Naive thymus-derived CD4-positive, alpha-beta T cell (primary cell): ENCODE results near the gene ZIC5. TPM values are rescaled to one million over a fixed set of nuclear protein-coding genes. Genes with fewer than 3 reads are reported as not detected.
A peak's percentile ranks its signal among the peaks of the same experiment; 100 is the strongest.

Experiments
- ATAC-seq: fragments of 150-1000 bp; cut with Tn5 transposase; 2 replicates; pipeline ENCODE4 v1.10.0; 2021; ENCODE audit warnings: mild to moderate bottlenecking, moderate library complexity
- CTCF ChIA-PET: fragments of 350-600 bp; sonication (Branson Sonifier 250); formaldehyde crosslinking; loops from one replicate; lab custom pipeline; 2021; ENCODE audit warnings: antibody characterized with exemption; lab: Charles Lee
- POLR2A ChIA-PET: fragments of 350-600 bp; sonication (Branson Sonifier 250); formaldehyde crosslinking; loops from one replicate; lab custom pipeline; 2021; ENCODE audit warnings: antibody characterized with exemption, inconsistent platforms; lab: Charles Lee
- DNase-seq, 9 donors: peaks; one replicate each; pipeline versions ENCODE4 v3.0.0 to v3.0.0-alpha.2; 2020 to 2022; ENCODE audit warnings: mixed read lengths in 1 of 9
- H3K27ac ChIP-seq: one replicate; pipeline ENCODE4 v1.7.0; 2013; ENCODE audit warnings: mild to moderate bottlenecking, low read depth, low read length, moderate library complexity
- H3K27me3 ChIP-seq, 2 donors: one replicate each; pipeline ENCODE4 v1.7.0; 2013; ENCODE audit warnings: low read length in 2 of 2, mild to moderate bottlenecking in 2 of 2, moderate library complexity in 2 of 2; ENCODE audit not compliant: control insufficient read depth in 2 of 2, insufficient read depth in 2 of 2
- H3K36me3 ChIP-seq, 3 experiments: 1 replicate in 2 of 3; 2 replicates in 1 of 3; pipeline ENCODE4 v1.7.0; 2013; ENCODE audit warnings: low read length in 3 of 3, mild to moderate bottlenecking in 3 of 3, moderate library complexity in 1 of 3; ENCODE audit not compliant: insufficient read depth in 3 of 3, control insufficient read depth in 2 of 3
- H3K4me1 ChIP-seq, 2 donors: one replicate each; pipeline ENCODE4 v1.7.0; 2013; ENCODE audit warnings: low read length in 2 of 2, mild to moderate bottlenecking in 2 of 2, moderate library complexity in 1 of 2; ENCODE audit not compliant: control insufficient read depth in 2 of 2, insufficient read depth in 2 of 2
- H3K4me3 ChIP-seq: 2 replicates; pipeline ENCODE4 v1.7.0; 2013; ENCODE audit warnings: mild to moderate bottlenecking, low read length
- H3K9me3 ChIP-seq, 3 experiments: 1 replicate in 2 of 3; 2 replicates in 1 of 3; pipeline ENCODE4 v1.7.0; 2013; ENCODE audit warnings: low read length in 3 of 3; ENCODE audit not compliant: control insufficient read depth in 2 of 3
- H3K27ac Mint-ChIP-seq, 9 donors: one replicate each; pipeline ENCODE4 v1.8.0; 2020 to 2022; ENCODE audit warnings: mixed read lengths in 9 of 9, mild to moderate bottlenecking in 8 of 9, moderate library complexity in 5 of 9, inconsistent platforms in 2 of 9
- H3K27me3 Mint-ChIP-seq, 5 donors: one replicate each; pipeline ENCODE4 v1.8.0; 2021 to 2022; ENCODE audit warnings: mixed read lengths in 5 of 5, mild to moderate bottlenecking in 1 of 5
- H3K36me3 Mint-ChIP-seq, 5 donors: one replicate each; pipeline ENCODE4 v1.8.0; 2020 to 2022; ENCODE audit warnings: mixed read lengths in 5 of 5, mild to moderate bottlenecking in 3 of 5, inconsistent platforms in 1 of 5
- H3K4me1 Mint-ChIP-seq, 7 donors: one replicate each; pipeline ENCODE4 v1.8.0; 2020 to 2022; ENCODE audit warnings: mixed read lengths in 7 of 7, mild to moderate bottlenecking in 3 of 7, inconsistent platforms in 1 of 7
- H3K4me3 Mint-ChIP-seq, 10 donors: one replicate each; pipeline ENCODE4 v1.8.0; 2020 to 2022; ENCODE audit warnings: mild to moderate bottlenecking in 10 of 10, mixed read lengths in 10 of 10, moderate library complexity in 6 of 10, inconsistent platforms in 2 of 10
- H3K9me3 Mint-ChIP-seq, 11 donors: one replicate each; pipeline ENCODE4 v1.8.0; 2020 to 2022; ENCODE audit warnings: mixed read lengths in 11 of 11, mild to moderate bottlenecking in 4 of 11, inconsistent platforms in 1 of 11, moderate library complexity in 1 of 11
- intact Hi-C, 2 donors: fragments of 100-400 bp; cut with micrococcal nuclease; formaldehyde crosslinking; loops; one replicate each; pipeline ENCODE4 v1.15.1; 2023
- polyA plus RNA-seq, 2 donors: library from polyadenylated mRNA; unstranded; fragments of 300-500 nt; fragmentation: Illumina TruSeq; gene quantifications; one replicate each; pipeline ENCODE4 v1.2.3, GENCODE V29; 2021
- total RNA-seq, 6 experiments: library from RNA in 5 of 6; stranded (reverse) in 5 of 6; gene quantifications; 1 replicate in 5 of 6; 2 replicates in 1 of 6; pipeline ENCODE4 v1.2.3 and lab custom pipeline; 2021 to 2026

The ZIC5 gene
- total and polyA plus RNA-seq, 7 experiments from 2014 or later = not detected

DNA sequence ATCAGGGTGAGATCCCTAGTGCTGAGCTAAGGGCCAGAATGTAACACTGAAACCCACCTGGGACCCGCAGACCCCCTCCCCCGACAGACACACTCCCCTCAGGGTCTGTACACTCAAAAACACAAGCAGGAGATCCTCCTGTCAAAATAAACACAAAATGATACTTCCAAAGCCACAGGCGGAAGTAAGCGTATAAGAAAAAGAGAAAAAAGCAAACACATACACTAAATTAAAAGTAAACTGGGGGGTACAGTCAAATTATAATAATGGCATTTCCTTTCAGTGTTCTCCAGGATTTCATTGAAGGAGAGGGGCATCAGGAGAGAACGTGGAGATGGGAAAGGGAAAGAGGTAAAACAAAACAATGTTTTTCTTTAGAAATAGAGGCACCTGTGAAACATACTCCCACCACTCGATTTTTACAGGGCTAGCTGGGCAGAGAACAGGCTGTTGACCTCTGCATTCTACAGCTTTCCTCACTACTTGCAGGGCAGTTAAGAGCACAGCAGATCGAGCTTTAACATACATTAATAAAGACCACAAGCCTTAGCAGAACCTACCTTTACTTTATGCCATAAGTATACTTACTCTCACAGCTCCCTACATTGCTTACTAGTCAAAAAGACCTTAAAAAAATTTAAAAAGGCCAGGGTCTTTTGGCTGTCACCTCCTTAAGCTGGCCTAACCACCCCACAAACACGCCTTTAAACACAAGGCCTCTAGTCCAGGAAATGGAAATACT lies 5.3 kb downstream of the ZIC5 start:
- Mint-ChIP-seq H3K9me3 (peaks cover 0 to 15% (median 3%) of the 10 kb centered on the region in 11 donors), H3K27me3 (peaks cover 65 to 74% (median 70%) of the 10 kb centered on the region in 5 donors), H3K36me3 (peaks cover 0 to 9% (median 3%) of the 10 kb centered on the region in 5 donors), H3K27ac (peak overlapping the region in 1 of 9 donors; percentile 34), H3K4me1 (peaks cover 15 to 22% (median 19%) of the 10 kb centered on the region in 7 donors), H3K4me3 (no peak overlapping the region)
- DNase-seq (no peak), ATAC-seq (no peak)
- Histone ChIP-seq H3K4me3 (no peak overlapping the region), H3K9me3 (no peaks in the 10 kb centered on the region), H3K27me3 (peaks cover 24 to 43% of the 10 kb centered on the region in 2 donors), H3K36me3 (no peaks in the 10 kb centered on the region), H3K4me1 (peaks cover 0 to 10% of the 10 kb centered on the region in 2 donors), H3K27ac (no peak overlapping the region)
- CTCF ChIA-PET = no interaction called here
- intact Hi-C loops = loop anchor here in 1 of 2 donors (2.0 kb wide), 1 partner anchor 309 kb away; no protein-coding TSS in a partner anchor
- POLR2A ChIA-PET = interaction anchor here (1.2 kb wide), 1 partner anchor 15 kb away, joined by 3 read pairs; the partner anchor contains the start of gene ZIC2

DNA sequence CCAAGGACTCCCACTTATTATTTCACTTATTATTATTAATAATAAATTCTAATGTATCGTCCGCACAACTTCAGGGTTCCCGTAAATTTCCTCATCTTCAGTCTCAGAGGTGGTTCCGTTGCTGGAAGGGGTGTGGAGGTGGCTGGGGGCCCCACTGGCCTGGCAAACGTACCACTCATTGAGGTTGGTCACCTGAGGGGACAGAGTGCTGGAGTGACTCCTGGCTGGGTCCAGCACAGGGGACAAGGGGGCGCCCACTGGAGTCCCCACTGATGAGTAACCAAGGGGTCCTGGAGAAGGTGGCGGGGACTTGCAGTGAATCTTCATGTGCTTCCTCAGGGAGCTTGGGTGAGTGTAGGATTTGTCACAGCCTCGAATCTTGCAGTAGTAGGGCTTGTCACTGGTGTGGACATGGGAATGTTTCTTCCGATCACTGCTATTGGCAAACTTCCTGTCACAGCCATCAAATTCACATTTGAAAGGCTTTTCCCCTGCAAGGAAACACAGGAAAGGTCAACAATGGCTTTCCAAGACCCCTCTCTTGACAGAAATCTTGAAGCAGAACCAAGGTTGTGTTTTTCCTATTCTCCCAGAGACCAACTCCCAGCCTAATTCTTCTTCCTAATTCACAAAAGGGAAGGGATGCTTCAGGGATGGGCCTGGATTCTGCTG lies 6.1 kb downstream of the ZIC5 start:
- H3K27me3 ChIP-seq = peaks cover 24 to 49% of the 10 kb centered on the region in 2 donors
- intact Hi-C loops = no loop called here
- POLR2A ChIA-PET = interaction anchor here (0.6 to 1.2 kb wide), 2 partner anchors 16 to 22 kb away, joined by 3 read pairs; partner anchors contain the start of gene ZIC2
- H3K4me1 ChIP-seq = peaks cover 0 to 10% of the 10 kb centered on the region in 2 donors
- Mint-ChIP-seq H3K9me3 (peaks cover 0 to 15% (median 3%) of the 10 kb centered on the region in 11 donors), H3K4me1 (peaks cover 15 to 22% (median 19%) of the 10 kb centered on the region in 7 donors), H3K36me3 (peaks cover 0 to 9% (median 3%) of the 10 kb centered on the region in 5 donors), H3K27me3 (peaks cover 73 to 82% (median 77%) of the 10 kb centered on the region in 5 donors), H3K4me3 (no peak overlapping the region), H3K27ac (no peak overlapping the region)
- no peaks in the 10 kb centered on the region for H3K36me3 ChIP-seq
- no peak overlapping the region for H3K4me3 ChIP-seq
- CTCF ChIA-PET = no interaction called here
- no peak overlapping the region for H3K27ac ChIP-seq
- DNase-seq = no peak
- no peaks in the 10 kb centered on the region for H3K9me3 ChIP-seq
- ATAC-seq = no peak

DNA sequence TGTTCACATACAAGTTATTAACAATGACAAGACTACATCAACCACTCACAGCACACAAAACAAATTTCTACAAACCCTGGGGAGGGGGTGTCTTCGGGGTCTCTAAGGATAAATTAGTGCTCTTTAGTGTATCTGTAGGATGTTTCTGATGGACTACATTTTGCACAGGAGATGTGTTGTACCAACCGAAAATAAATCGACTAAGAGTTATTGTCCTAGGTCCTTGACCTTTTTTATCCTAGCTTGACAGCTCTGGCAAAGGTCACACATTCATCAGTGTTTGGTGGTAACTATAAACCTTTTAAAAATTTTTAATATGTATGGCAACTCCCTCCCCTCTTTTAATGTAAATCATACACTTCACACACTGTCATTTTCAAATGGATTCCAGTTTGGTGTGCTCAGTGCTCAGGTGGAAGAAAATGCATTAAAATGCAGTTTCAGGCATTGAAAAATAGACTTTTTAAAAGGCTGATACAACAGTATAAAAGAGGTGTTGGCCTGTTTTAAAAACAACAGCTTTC lies 7.7 kb downstream of the ZIC5 start:
- intact Hi-C loops = loop anchor here (5.0 kb wide), 2 partner anchors 33 to 67 kb away; no protein-coding TSS in a partner anchor
- POLR2A ChIA-PET = interaction anchor here (0.7 kb wide), 1 partner anchor 1469 kb away, joined by 3 read pairs; no protein-coding TSS in a partner anchor

DNA sequence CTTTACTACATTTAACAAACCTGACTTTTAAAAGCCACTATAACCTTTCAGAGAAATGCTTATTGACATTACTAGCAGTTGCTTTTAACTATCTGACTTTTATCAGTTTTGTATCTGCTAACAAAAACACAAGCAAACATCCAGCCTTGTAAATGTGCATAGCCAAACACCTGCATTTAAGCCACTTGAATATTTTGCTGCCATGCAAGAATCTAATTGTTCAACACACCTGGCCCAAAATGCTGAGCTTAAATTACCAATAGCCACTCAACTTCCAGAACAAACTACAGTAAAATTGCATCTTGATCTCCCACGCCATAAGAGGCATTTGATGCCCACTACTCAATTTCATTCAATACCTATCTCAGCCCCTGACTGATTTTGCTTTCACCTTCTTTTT lies 9.3 kb downstream of the ZIC5 start:
- ChIA-PET POLR2A (interaction anchor here (0.6 kb wide), 1 partner anchor 34 kb away, joined by 3 read pairs; no protein-coding TSS in a partner anchor), CTCF (no interaction called here)
- Histone ChIP-seq H3K27me3 (peaks cover 36 to 58% of the 10 kb centered on the region in 2 donors), H3K27ac (no peak overlapping the region), H3K36me3 (no peaks in the 10 kb centered on the region), H3K4me3 (no peak overlapping the region), H3K9me3 (no peaks in the 10 kb centered on the region), H3K4me1 (peaks cover 12 to 15% of the 10 kb centered on the region in 2 donors)
- no peak for ATAC-seq
- H3K27me3 Mint-ChIP-seq = peaks cover 65 to 88% (median 85%) of the 10 kb centered on the region in 5 donors
- intact Hi-C loops = loop anchor here (5.0 kb wide), 2 partner anchors 35 to 65 kb away; no protein-coding TSS in a partner anchor
- H3K36me3 Mint-ChIP-seq = peaks cover 0 to 4% (median 0%) of the 10 kb centered on the region in 5 donors
- no peak for DNase-seq
- peaks cover 0 to 14% (median 3%) of the 10 kb centered on the region in 11 donors for H3K9me3 Mint-ChIP-seq
- peaks cover 3 to 29% (median 22%) of the 10 kb centered on the region in 7 donors for H3K4me1 Mint-ChIP-seq
- no peak overlapping the region for H3K27ac Mint-ChIP-seq
- H3K4me3 Mint-ChIP-seq = no peak overlapping the region

More for the DNA sequence above, 7.7 kb downstream of the ZIC5 start:
- no peak overlapping the region for H3K27ac ChIP-seq
- ATAC-seq = no peak
- DNase-seq = no peak
- peaks cover 5 to 14% of the 10 kb centered on the region in 2 donors for H3K4me1 ChIP-seq
- H3K36me3 ChIP-seq = no peaks in the 10 kb centered on the region
- Mint-ChIP-seq H3K9me3 (peaks cover 0 to 14% (median 3%) of the 10 kb centered on the region in 11 donors), H3K27ac (no peak overlapping the region), H3K36me3 (peaks cover 0 to 9% (median 0%) of the 10 kb centered on the region in 5 donors), H3K4me3 (no peak overlapping the region), H3K27me3 (peaks cover 70 to 82% (median 78%) of the 10 kb centered on the region in 5 donors), H3K4me1 (peaks cover 8 to 22% (median 17%) of the 10 kb centered on the region in 7 donors)
- H3K4me3 ChIP-seq = no peak overlapping the region
- H3K27me3 ChIP-seq = peaks cover 29 to 57% of the 10 kb centered on the region in 2 donors
- H3K9me3 ChIP-seq = no peaks in the 10 kb centered on the region
- CTCF ChIA-PET = interaction anchor here (0.7 kb wide), 1 partner anchor 508 kb away, joined by 3 read pairs; no protein-coding TSS in a partner anchor

DNA sequence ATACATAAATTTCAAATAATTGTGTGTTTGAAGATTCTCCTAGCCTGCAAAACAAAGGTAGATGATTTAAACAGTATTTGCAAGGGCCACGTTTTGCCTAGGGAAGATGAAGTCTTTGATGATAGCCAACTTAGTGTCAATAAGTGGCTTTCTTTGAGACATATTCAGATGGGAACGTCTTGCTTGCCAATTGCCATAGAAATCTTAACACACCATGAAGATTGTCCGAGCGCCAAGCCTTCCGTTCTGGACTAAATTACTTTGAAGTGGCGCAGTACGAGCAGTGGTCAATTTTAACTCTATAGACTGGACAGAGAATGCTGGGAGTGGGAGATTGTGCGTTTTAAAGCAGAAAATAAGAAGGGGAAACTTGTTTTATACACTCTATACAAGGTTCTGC lies 9.9 kb downstream of the ZIC5 start:
- Histone ChIP-seq H3K27me3 (peaks cover 36 to 58% of the 10 kb centered on the region in 2 donors), H3K27ac (no peak overlapping the region), H3K9me3 (no peaks in the 10 kb centered on the region), H3K4me1 (peaks cover 17 to 21% of the 10 kb centered on the region in 2 donors), H3K36me3 (no peaks in the 10 kb centered on the region), H3K4me3 (no peak overlapping the region)
- CTCF ChIA-PET = no interaction called here
- Mint-ChIP-seq H3K4me3 (no peak overlapping the region), H3K36me3 (peaks cover 0 to 4% (median 0%) of the 10 kb centered on the region in 5 donors), H3K9me3 (peaks cover 0 to 14% (median 3%) of the 10 kb centered on the region in 11 donors), H3K27me3 (peaks cover 65 to 88% (median 86%) of the 10 kb centered on the region in 5 donors), H3K27ac (no peak overlapping the region), H3K4me1 (peaks cover 4 to 34% (median 28%) of the 10 kb centered on the region in 7 donors)
- intact Hi-C loops = loop anchor here (2.0 to 5.0 kb wide), 4 partner anchors 13 to 64 kb away; no protein-coding TSS in a partner anchor
- DNase-seq = no peak
- POLR2A ChIA-PET = interaction anchor here (0.6 to 0.8 kb wide), 2 partner anchors 9 to 34 kb away, joined by 3 read pairs; no protein-coding TSS in a partner anchor
- no peak for ATAC-seq
